ENCODE results near the gene INPP5A. TPM values are rescaled to one million over a fixed set of nuclear protein-coding genes. Genes with fewer than 3 reads are reported as not detected.

INPP5A gene
- total RNA-seq, 1 experiment from 2014 or later: 12.3 TPM

GRCh38 chr10:132521466-132522102, 16.0 kb upstream of the INPP5A start (continued):
- TF ChIP-seq FOSL1 (IDR thresholded peaks at IDR 0.05; ENCODE audit: low read depth): no peak

DNA sequence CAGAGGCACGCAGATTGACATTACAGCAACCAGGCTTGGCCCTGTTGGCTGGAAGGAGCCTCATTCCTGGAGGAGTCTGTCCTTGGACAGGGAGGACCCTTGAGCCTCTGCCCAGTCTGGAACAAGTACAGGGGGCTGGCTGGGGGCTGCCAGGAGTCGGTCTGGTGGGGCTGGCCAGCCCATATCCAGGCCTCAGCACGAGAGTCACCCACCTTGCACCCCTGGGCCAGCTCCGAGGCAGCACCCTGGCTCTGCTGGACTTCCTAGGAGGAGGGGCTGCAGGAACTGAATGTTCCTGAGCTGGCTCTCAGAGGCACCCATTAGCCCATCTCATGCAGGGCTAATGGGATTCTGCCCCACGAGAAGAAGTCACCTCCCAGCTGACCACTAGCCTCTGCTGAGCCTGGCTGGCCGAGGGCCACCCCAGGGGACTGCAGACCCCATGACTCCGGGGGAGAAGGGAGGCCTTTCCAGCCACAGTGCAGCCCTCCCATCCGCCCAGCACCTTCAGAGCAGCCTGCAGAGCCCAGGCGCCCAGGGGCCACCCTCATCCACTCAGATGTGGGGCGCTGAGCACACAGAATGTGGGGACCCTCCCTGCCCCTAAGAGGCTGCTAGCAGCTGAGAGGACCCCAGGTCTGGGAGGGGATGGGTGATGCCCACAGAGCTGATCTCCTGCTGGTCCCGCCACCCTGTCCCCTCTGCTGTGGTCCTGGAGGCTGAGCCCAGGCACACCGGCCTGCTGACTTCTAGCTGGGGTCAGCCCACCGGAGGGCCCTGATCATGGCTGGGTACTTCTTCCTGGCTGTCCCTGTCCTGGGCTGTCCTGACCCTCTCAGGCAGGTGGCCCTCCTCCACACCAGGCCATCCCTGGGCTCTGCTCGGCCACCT, 14.8 kb upstream of the INPP5A start:
- Histone ChIP-seq H3K4me1 (ENCODE audit: control insufficient read depth in 1 of 2, insufficient read depth in 2 of 2, low read length in 2 of 2) (peaks cover 14 to 18% of the 10 kb centered on the region in 2 experiments), H2AFZ (ENCODE audit: low read depth, low read length, poor library complexity, severe bottlenecking) (no peak overlapping the region), H3K36me3 (ENCODE audit: control insufficient read depth in 1 of 2, insufficient read depth in 2 of 2, low read length in 2 of 2) (no peaks in the 10 kb centered on the region), H3K4me3 (replicated peaks in 1 of 2; ENCODE audit: low read depth in 1 of 2, low read length in 2 of 2) (no peak overlapping the region), H3K79me2 (ENCODE audit: insufficient read depth, low read length) (no peaks in the 10 kb centered on the region), H3K9ac (ENCODE audit: low read length) (no peak overlapping the region), H3K4me2 (ENCODE audit: low read length) (no peak overlapping the region), H3K27me3 (ENCODE audit: insufficient read depth, low read length) (no peaks in the 10 kb centered on the region), H3K9me2 (ENCODE audit: insufficient read depth) (no peaks in the 10 kb centered on the region), H3K9me3 (ENCODE audit: control insufficient read depth in 1 of 2, insufficient read depth in 1 of 2, low read depth in 1 of 2, low read length in 2 of 2) (no peaks in the 10 kb centered on the region), H3K27ac (ENCODE audit: low read depth, low read length) (no peak overlapping the region), H4K20me1 (ENCODE audit: insufficient read depth) (no peaks in the 10 kb centered on the region)
- ATAC-seq (no peak), DNase-seq (ENCODE audit: low read depth, low spot score) (no peak)
- CTCF ChIA-PET: no interaction called here
- POLR2A ChIA-PET: no interaction called here
- no peak for TF ChIP-seq MAX (IDR thresholded peaks at IDR 0.05)
- no peak for TF ChIP-seq SP1 (IDR thresholded peaks at IDR 0.05; ENCODE audit: low read depth)
- TF ChIP-seq RAD21 (IDR thresholded peaks at IDR 0.05; ENCODE audit: low read depth): no peak
- no peak for TF ChIP-seq CBX3 (IDR thresholded peaks at IDR 0.05; ENCODE audit: low read depth)
- TF ChIP-seq POLR2A (IDR thresholded peaks at IDR 0.05; ENCODE audit: borderline replicate concordance, extremely low read depth, insufficient read depth, insufficient read length): no peak
- no peak for TF ChIP-seq ZNF274 (IDR thresholded peaks at IDR 0.05; ENCODE audit: low read depth, low read length)
- no peak for TF ChIP-seq EZH2phosphoT487 (IDR thresholded peaks at IDR 0.05; ENCODE audit: borderline replicate concordance)
- no peak for TF ChIP-seq EGR1 (IDR thresholded peaks at IDR 0.05; ENCODE audit: low read depth)
- TF ChIP-seq EZH2 (IDR thresholded peaks at IDR 0.05): no peak
- TF ChIP-seq ATF3 (IDR thresholded peaks at IDR 0.05): no peak
- no peak for TF ChIP-seq TCF7L2 (IDR thresholded peaks at IDR 0.05; ENCODE audit: borderline replicate concordance, extremely low read depth, insufficient read depth, insufficient read length)
- no peak for TF ChIP-seq ELF1 (IDR thresholded peaks at IDR 0.05; ENCODE audit: borderline replicate concordance, low read depth)
- intact Hi-C loops (cut with micrococcal nuclease): no loop called here
- RAD21 ChIA-PET (ENCODE audit: low non-redundant PET in 1 of 2, low total read pairs in 2 of 2, uncharacterized antibody in 2 of 2, unreplicated experiment in 2 of 2): no interaction called here
- BruUV-seq (replicated peaks): no TSS peak
